Mononuclear cell (primary cell): ENCODE data around the gene IQCH. TPM values are rescaled to one million over a fixed set of nuclear protein-coding genes. Genes with fewer than 3 reads are reported as not detected.

Source experiments
- H3K27me3 ChIP-seq: 2 replicates; pipeline ENCODE4 v1.6.0; 2011; ENCODE audit warnings: low read length, control low read depth; ENCODE audit not compliant: insufficient read depth
- H3K4me1 ChIP-seq: 2 replicates; pipeline ENCODE4 v1.5.1; 2011; ENCODE audit warnings: mild to moderate bottlenecking, low read length, control low read depth; ENCODE audit not compliant: insufficient read depth
- H3K4me3 ChIP-seq: 2 replicates; pipeline ENCODE4 v1.5.1; 2011; ENCODE audit warnings: mild to moderate bottlenecking, low read length, moderate library complexity
- H3K9me3 ChIP-seq: 2 replicates; pipeline ENCODE4 v1.5.1; 2011; ENCODE audit warnings: low read depth, mild to moderate bottlenecking, control low read depth, low read length
- total RNA-seq: library from RNA; depleted of rRNA; stranded (reverse); fragments of >200 nt; gene quantifications from one replicate; pipeline ENCODE4 v1.2.3, GENCODE V29; 2012

Gene IQCH
- total RNA-seq, 1 donor: 0.42 TPM

GRCh38 chr15:67379530-67379929 lies 124.9 kb downstream of the IQCH start:
- H3K4me3 ChIP-seq: no peak overlapping the region
- H3K4me1 ChIP-seq: no peaks in the 10 kb centered on the region
- no peaks in the 10 kb centered on the region for H3K9me3 ChIP-seq
- no peaks in the 10 kb centered on the region for H3K27me3 ChIP-seq

GRCh38 chr15:67380921-67381320 lies 126.3 kb downstream of the IQCH start:
- no peak overlapping the region for H3K4me3 ChIP-seq
- no peaks in the 10 kb centered on the region for H3K9me3 ChIP-seq
- no peaks in the 10 kb centered on the region for H3K27me3 ChIP-seq
- H3K4me1 ChIP-seq: no peaks in the 10 kb centered on the region

GRCh38 chr15:67381416-67382045 lies 126.9 kb downstream of the IQCH start:
- no peaks in the 10 kb centered on the region for H3K27me3 ChIP-seq
- no peak overlapping the region for H3K4me3 ChIP-seq
- no peaks in the 10 kb centered on the region for H3K9me3 ChIP-seq
- H3K4me1 ChIP-seq: no peaks in the 10 kb centered on the region

GRCh38 chr15:67382723-67383122 lies 128.1 kb downstream of the IQCH start:
- no peak overlapping the region for H3K4me3 ChIP-seq
- H3K27me3 ChIP-seq: no peaks in the 10 kb centered on the region
- no peaks in the 10 kb centered on the region for H3K9me3 ChIP-seq
- no peaks in the 10 kb centered on the region for H3K4me1 ChIP-seq

GRCh38 chr15:67383899-67384298 lies 129.3 kb downstream of the IQCH start:
- H3K4me3 ChIP-seq: no peak overlapping the region
- H3K9me3 ChIP-seq: no peaks in the 10 kb centered on the region
- no peaks in the 10 kb centered on the region for H3K27me3 ChIP-seq
- H3K4me1 ChIP-seq: no peaks in the 10 kb centered on the region

- no peaks in the 10 kb centered on the region for H3K27me3 ChIP-seq
- H3K4me3 ChIP-seq: no peak overlapping the region
- H3K4me1 ChIP-seq: no peaks in the 10 kb centered on the region
- H3K9me3 ChIP-seq: no peaks in the 10 kb centered on the region
Observed at GRCh38 chr15:67384761-67385160, 130.2 kb downstream of the IQCH start.

- Histone ChIP-seq H3K4me1 (no peaks in the 10 kb centered on the region), H3K27me3 (no peaks in the 10 kb centered on the region), H3K9me3 (no peaks in the 10 kb centered on the region), H3K4me3 (no peak overlapping the region)
Observed at GRCh38 chr15:67385971-67386370, 131.4 kb downstream of the IQCH start.

- no peaks in the 10 kb centered on the region for H3K9me3 ChIP-seq
- no peaks in the 10 kb centered on the region for H3K27me3 ChIP-seq
- H3K4me1 ChIP-seq: no peaks in the 10 kb centered on the region
- no peak overlapping the region for H3K4me3 ChIP-seq
Observed at GRCh38 chr15:67386947-67387346, 132.4 kb downstream of the IQCH start.

GRCh38 chr15:67389975-67390374 lies 135.4 kb downstream of the IQCH start:
- Histone ChIP-seq H3K4me1 (no peaks in the 10 kb centered on the region), H3K27me3 (no peaks in the 10 kb centered on the region), H3K9me3 (no peaks in the 10 kb centered on the region), H3K4me3 (no peak overlapping the region)

GRCh38 chr15:67394873-67395639 lies 140.5 kb downstream of the IQCH start:
- Histone ChIP-seq H3K9me3 (no peaks in the 10 kb centered on the region), H3K4me1 (peaks cover 9% of the 10 kb centered on the region), H3K27me3 (no peaks in the 10 kb centered on the region), H3K4me3 (no peak overlapping the region)

GRCh38 chr15:67396114-67396513 lies 141.5 kb downstream of the IQCH start:
- Histone ChIP-seq H3K27me3 (no peaks in the 10 kb centered on the region), H3K4me3 (no peak overlapping the region), H3K9me3 (no peaks in the 10 kb centered on the region), H3K4me1 (peaks cover 9% of the 10 kb centered on the region)

- H3K4me3 ChIP-seq: no peak overlapping the region
- peaks cover 9% of the 10 kb centered on the region for H3K4me1 ChIP-seq
- no peaks in the 10 kb centered on the region for H3K27me3 ChIP-seq
Observed at GRCh38 chr15:67397139-67397538, 142.6 kb downstream of the IQCH start.

GRCh38 chr15:67399925-67400324 lies 145.3 kb downstream of the IQCH start:
- peaks cover 9% of the 10 kb centered on the region for H3K4me1 ChIP-seq
- no peaks in the 10 kb centered on the region for H3K27me3 ChIP-seq
- no peaks in the 10 kb centered on the region for H3K9me3 ChIP-seq
- no peak overlapping the region for H3K4me3 ChIP-seq

More at GRCh38 chr15:67397139-67397538, 142.6 kb downstream of the IQCH start:
- H3K9me3 ChIP-seq: no peaks in the 10 kb centered on the region

GRCh38 chr15:67400890-67401289 lies 146.3 kb downstream of the IQCH start:
- Histone ChIP-seq H3K4me1 (peaks cover 9% of the 10 kb centered on the region), H3K27me3 (no peaks in the 10 kb centered on the region), H3K4me3 (no peak overlapping the region), H3K9me3 (no peaks in the 10 kb centered on the region)

GRCh38 chr15:67401336-67401735 lies 146.8 kb downstream of the IQCH start:
- Histone ChIP-seq H3K4me1 (peaks cover 5% of the 10 kb centered on the region), H3K27me3 (no peaks in the 10 kb centered on the region), H3K9me3 (no peaks in the 10 kb centered on the region), H3K4me3 (no peak overlapping the region)
